ENCODE measurements around the gene KLHL29. TPM values are rescaled to one million over a fixed set of nuclear protein-coding genes. Genes with fewer than 3 reads are reported as not detected.

The KLHL29 gene
- total and polyA plus RNA-seq, 2 donors (not counting 1 experiment from before 2014, with no cell fraction given) = 1.3 to 3.4 TPM

- no peak overlapping the region for H3K4me2 ChIP-seq (replicated peaks; ENCODE audit: low read depth, low read length, poor library complexity, severe bottlenecking)
- TF ChIP-seq EZH2 (IDR thresholded peaks at IDR 0.05; ENCODE audit: borderline replicate concordance, insufficient read depth, low read depth, low read length, poor library complexity, severe bottlenecking) (no peak), CTCF (IDR thresholded peaks at IDR 0.05) (no peak)
- ChIA-PET POLR2A (no interaction called here), CTCF (no interaction called here)
- Mint-ChIP-seq H3K4me3 (no peak overlapping the region), H3K27ac (no peak overlapping the region), H3K4me1 (no peaks in the 10 kb centered on the region), H3K9me3 (ENCODE audit: insufficient read depth) (no peaks in the 10 kb centered on the region), H3K27me3 (no peaks in the 10 kb centered on the region)
- no peak overlapping the region for H3K27ac ChIP-seq (ENCODE audit: low read length in 2 of 2)
- H3K36me3 ChIP-seq (replicated peaks in 1 of 2; ENCODE audit: control extremely low read depth in 1 of 2, control insufficient read depth in 1 of 2, extremely low read depth in 1 of 2, insufficient read depth in 2 of 2, low read length in 1 of 2) = no peaks in the 10 kb centered on the region
- H3K4me3 ChIP-seq (ENCODE audit: control extremely low read depth in 1 of 5, extremely low read depth in 1 of 5, insufficient read depth in 1 of 5, low read depth in 2 of 5, low read length in 4 of 5) = no peak overlapping the region
- ATAC-seq (ENCODE audit: low read depth) (no peak), DNase-seq (no peak)
- H3K27me3 ChIP-seq (replicated peaks in 1 of 4; ENCODE audit: control extremely low read depth in 1 of 4, control insufficient read depth in 3 of 4, insufficient read depth in 4 of 4, low read length in 3 of 4) = no peaks in the 10 kb centered on the region
- H3K9ac ChIP-seq (ENCODE audit: low read length) = no peak overlapping the region
- WGBS (ENCODE audit: insufficient coverage) = 74% methylated on average over 9 of the region's 20 CpGs
- H3K79me2 ChIP-seq (ENCODE audit: control insufficient read depth, insufficient read depth, low read length) = no peaks in the 10 kb centered on the region
- no peaks in the 10 kb centered on the region for H3K9me3 ChIP-seq (ENCODE audit: control extremely low read depth in 1 of 3, control insufficient read depth in 2 of 3, insufficient read depth in 1 of 3, low read length in 2 of 3)
- no peak overlapping the region for H2AFZ ChIP-seq (ENCODE audit: insufficient read depth, low read depth, low read length, poor library complexity, severe bottlenecking)
- no peaks in the 10 kb centered on the region for H4K20me1 ChIP-seq (ENCODE audit: control insufficient read depth, insufficient read depth, low read length, poor library complexity, severe bottlenecking)
- H3K4me1 ChIP-seq (ENCODE audit: control insufficient read depth in 2 of 2, insufficient read depth in 2 of 2, low read length in 2 of 2) = no peaks in the 10 kb centered on the region
- intact Hi-C loops (cut with micrococcal nuclease) = no loop called here
Observed at GRCh38 chr2:23523373-23524260, 138.6 kb downstream of the KLHL29 start.

GRCh38 chr2:23524261-23524706, 139.3 kb downstream of the KLHL29 start:
- Histone ChIP-seq H3K9ac (ENCODE audit: low read length) (no peak overlapping the region), H2AFZ (ENCODE audit: insufficient read depth, low read depth, low read length, poor library complexity, severe bottlenecking) (no peak overlapping the region), H3K79me2 (ENCODE audit: control insufficient read depth, insufficient read depth, low read length) (no peaks in the 10 kb centered on the region), H3K27me3 (replicated peaks in 1 of 4; ENCODE audit: control extremely low read depth in 1 of 4, control insufficient read depth in 3 of 4, insufficient read depth in 4 of 4, low read length in 3 of 4) (no peaks in the 10 kb centered on the region), H4K20me1 (ENCODE audit: control insufficient read depth, insufficient read depth, low read length, poor library complexity, severe bottlenecking) (no peaks in the 10 kb centered on the region), H3K9me3 (ENCODE audit: control extremely low read depth in 1 of 3, control insufficient read depth in 2 of 3, insufficient read depth in 1 of 3, low read length in 2 of 3) (no peaks in the 10 kb centered on the region), H3K4me3 (ENCODE audit: control extremely low read depth in 1 of 5, extremely low read depth in 1 of 5, insufficient read depth in 1 of 5, low read depth in 2 of 5, low read length in 4 of 5) (no peak overlapping the region), H3K4me1 (ENCODE audit: control insufficient read depth in 2 of 2, insufficient read depth in 2 of 2, low read length in 2 of 2) (no peaks in the 10 kb centered on the region), H3K27ac (ENCODE audit: low read length in 2 of 2) (no peak overlapping the region), H3K4me2 (replicated peaks; ENCODE audit: low read depth, low read length, poor library complexity, severe bottlenecking) (no peak overlapping the region), H3K36me3 (replicated peaks in 1 of 2; ENCODE audit: control extremely low read depth in 1 of 2, control insufficient read depth in 1 of 2, extremely low read depth in 1 of 2, insufficient read depth in 2 of 2, low read length in 1 of 2) (no peaks in the 10 kb centered on the region)
- POLR2A ChIA-PET = no interaction called here
- TF ChIP-seq CTCF (IDR thresholded peaks at IDR 0.05) (no peak), EZH2 (IDR thresholded peaks at IDR 0.05; ENCODE audit: borderline replicate concordance, insufficient read depth, low read depth, low read length, poor library complexity, severe bottlenecking) (no peak)
- H3K27ac Mint-ChIP-seq = no peak overlapping the region
- ATAC-seq (ENCODE audit: low read depth) (no peak), DNase-seq (no peak)
- no peaks in the 10 kb centered on the region for H3K4me1 Mint-ChIP-seq
- CTCF ChIA-PET = no interaction called here
- no peak overlapping the region for H3K4me3 Mint-ChIP-seq
- WGBS (ENCODE audit: insufficient coverage) = 95% methylated on average over 19 of the region's 19 CpGs
- H3K27me3 Mint-ChIP-seq = no peaks in the 10 kb centered on the region
- intact Hi-C loops (cut with micrococcal nuclease) = no loop called here
- no peaks in the 10 kb centered on the region for H3K9me3 Mint-ChIP-seq (ENCODE audit: insufficient read depth)

Data from B cell (primary cell).